Caki2 (cell line): ENCODE measurements around the gene GOLGA8A. TPM values are rescaled to one million over a fixed set of nuclear protein-coding genes. Genes with fewer than 3 reads are reported as not detected.
"Not testable (repeated sequence)": the region's sequence is repeated elsewhere in the genome, so short reads cannot be mapped to it uniquely, and the experiment has no call there.

Source experiments
- DNase-seq: peaks from one replicate; pipeline ENCODE4 v3.0.0-alpha.2; 2015; ENCODE audit warnings: low read depth
- in situ Hi-C: cut with HindIII; loops from 2 replicates; pipeline ENCODE4 v1.10.0; 2016; ENCODE audit warnings: low sequenced_read_pairs, low pct_unique_long_range_greater_than_20kb, mixed read lengths
- total RNA-seq: library from RNA; depleted of rRNA; stranded (reverse); fragments of >200 nt; shearing (Covaris generic); gene quantifications from 2 replicates; pipeline ENCODE4 v1.2.3, GENCODE V29; 2014; ENCODE audit warnings: low replicate concordance; rRNA removed

The GOLGA8A gene
- total RNA-seq, 1 experiment from 2014 or later, result 5.8 TPM

GRCh38 chr15:34423425-34424090 is 14.1 kb downstream of the GOLGA8A start:
- in situ Hi-C loops, DNase-seq: not testable (repeated sequence)

DNA sequence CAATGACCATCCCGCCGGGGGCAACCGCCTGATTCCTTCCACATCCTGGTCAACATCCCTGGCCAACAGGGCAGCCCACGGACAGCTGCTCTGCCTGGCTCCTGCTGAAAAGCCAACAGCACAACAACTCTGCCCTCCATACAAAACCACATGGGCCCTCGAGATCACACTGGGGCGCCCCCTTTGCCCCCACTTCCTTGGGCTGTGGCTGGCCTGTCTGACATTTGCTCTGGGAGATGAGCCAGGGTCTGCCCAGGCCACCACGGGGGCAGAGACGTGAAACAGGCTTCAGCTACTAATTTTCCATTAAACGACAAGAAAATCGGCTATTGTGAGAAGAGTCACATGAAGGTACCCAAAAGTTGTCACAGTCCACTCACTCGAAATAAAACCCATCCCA is 16.7 kb downstream of the GOLGA8A start:
- DNase-seq, in situ Hi-C loops: not testable (repeated sequence)

DNA sequence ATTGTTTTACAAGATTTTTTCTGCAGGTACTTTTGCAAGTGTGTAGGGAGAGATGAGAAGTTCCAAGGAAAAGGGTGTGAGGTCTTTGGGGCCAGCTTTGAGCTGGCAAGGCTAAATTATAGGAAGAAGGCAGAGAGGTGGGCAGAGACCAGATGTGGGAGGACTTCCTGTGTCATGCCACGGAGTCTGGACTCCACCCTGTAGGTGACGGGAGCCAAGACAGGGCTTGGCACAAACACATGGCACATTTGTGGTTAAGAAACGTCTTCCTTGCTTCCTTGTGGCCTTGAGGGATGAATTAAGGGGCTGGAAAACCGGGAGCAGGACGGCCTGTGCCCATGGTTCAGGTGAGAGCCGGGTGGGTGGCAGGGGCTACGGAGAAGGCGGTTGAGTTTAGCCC is 19.2 kb downstream of the GOLGA8A start:
- DNase-seq, in situ Hi-C loops: not testable (repeated sequence)

GRCh38 chr15:34409511-34409910 is 28.1 kb downstream of the GOLGA8A start:
- in situ Hi-C loops, DNase-seq: not testable (repeated sequence)

GRCh38 chr15:34408973-34409372 is 28.6 kb downstream of the GOLGA8A start:
- in situ Hi-C loops, DNase-seq: not testable (repeated sequence)

- DNase-seq, in situ Hi-C loops: not testable (repeated sequence)
These were observed 33.7 kb downstream of the GOLGA8A start for GRCh38 chr15:34403899-34404298.

GRCh38 chr15:34403160-34403598 is 34.4 kb downstream of the GOLGA8A start:
- DNase-seq, in situ Hi-C loops: not testable (repeated sequence)

DNA sequence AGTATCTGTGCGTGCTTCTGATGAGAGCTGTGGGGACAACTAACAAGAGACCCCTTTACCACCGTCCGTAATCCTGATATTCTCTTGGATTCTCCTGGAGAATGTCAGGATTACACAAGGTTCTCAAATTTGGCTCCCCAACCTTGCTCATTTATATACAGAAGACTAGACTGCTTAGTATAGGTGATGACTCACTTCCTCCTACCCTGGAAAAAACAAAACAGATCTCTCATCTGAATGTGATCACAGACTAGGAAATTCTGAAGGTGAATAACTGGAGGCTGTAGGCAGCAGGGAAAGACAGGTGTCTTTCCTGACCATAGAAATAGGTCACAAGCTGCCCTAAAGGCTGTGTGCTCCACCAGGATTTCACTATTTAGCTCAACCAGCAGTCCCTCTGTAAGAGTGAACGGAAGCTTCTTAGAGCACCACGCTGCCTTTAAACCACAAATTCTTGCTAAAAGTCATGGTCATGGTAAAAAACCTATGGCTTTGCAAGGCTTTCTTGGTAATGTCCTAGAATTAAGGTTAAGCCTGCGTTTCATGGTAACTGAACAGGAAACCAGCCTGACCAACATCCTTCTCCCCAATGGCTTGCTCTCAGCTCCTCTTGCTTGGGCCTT is 39.9 kb downstream of the GOLGA8A start:
- DNase-seq, in situ Hi-C loops: not testable (repeated sequence)

DNA sequence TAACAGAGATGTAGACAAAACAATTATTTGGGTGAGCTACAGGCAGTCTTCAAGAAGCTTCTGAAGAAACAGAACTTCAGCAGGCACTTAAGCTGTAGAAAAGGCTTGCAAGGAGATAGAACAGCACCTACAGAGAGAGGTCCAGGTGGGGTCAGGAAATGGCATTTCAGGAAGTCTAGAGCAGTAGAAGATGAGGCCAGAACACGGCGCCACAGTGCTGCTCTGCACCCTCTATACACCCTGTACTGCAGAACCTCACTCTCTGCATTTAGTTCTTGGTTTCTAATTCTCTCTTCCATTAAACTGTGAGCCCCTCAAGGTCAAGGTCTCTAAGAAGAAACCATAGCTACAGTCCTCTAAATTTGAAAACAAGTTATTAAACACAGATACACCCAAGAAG is 44.6 kb downstream of the GOLGA8A start:
- in situ Hi-C loops, DNase-seq: not testable (repeated sequence)

DNA sequence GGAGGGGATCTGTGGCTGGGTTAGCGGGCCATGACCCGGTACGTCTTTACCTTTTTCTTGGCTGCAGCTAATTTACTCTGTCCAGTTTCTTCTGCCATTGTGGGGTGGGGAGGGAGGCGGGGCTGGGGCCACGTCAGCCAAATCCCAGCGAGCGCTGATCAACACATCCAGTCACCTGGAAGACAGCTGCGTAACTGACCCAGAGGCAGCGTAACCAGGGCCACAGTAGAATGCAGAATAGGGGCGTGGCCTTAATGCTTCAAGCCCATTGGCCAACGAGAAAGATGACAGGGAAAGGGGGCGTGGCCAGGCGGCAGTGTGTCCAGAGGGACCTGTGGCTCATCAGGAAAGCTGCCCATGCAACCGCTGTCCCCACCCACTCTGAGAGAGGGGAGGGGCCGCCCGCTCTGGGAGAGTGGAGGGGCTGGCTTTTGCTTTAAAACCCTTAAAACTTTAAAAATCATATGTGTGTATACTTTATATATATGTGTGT is 48.0 kb downstream of the GOLGA8A start:
- in situ Hi-C loops, DNase-seq: not testable (repeated sequence)

Other genes with a start within 250 kb of the GOLGA8A start
- 23.1 and 29.0 TPM in 2 replicates for gene KATNBL1, start 227.7 kb downstream of the GOLGA8A start, total RNA-seq
- 239 and 253 TPM in 2 replicates for gene EMC4, start 212.8 kb downstream of the GOLGA8A start, total RNA-seq
- gene SLC12A6, start 100.0 kb downstream of the GOLGA8A start, total RNA-seq, result 0.29 and 0.71 TPM in 2 replicates
- gene NOP10, start 94.7 kb downstream of the GOLGA8A start, total RNA-seq, result 154 and 204 TPM in 2 replicates
- not detected in 2 replicates for gene NUTM1, start 94.5 kb downstream of the GOLGA8A start, total RNA-seq
- 4.4 and 9.6 TPM in 2 replicates for gene LPCAT4, start 70.6 kb downstream of the GOLGA8A start, total RNA-seq
- 11.9 and 54.5 TPM in 2 replicates for gene GOLGA8B, start 145.8 kb upstream of the GOLGA8A start, total RNA-seq